ENCODE measurements around the gene GALNT2. TPM values are rescaled to one million over a fixed set of nuclear protein-coding genes. Genes with fewer than 3 reads are reported as not detected.

GALNT2 gene
- total and polyA plus RNA-seq, 2 of the 13 experiments (the other 11 are each of a cell fraction or from before 2014, with no cell fraction given) = 39.3 to 39.6 TPM

GRCh38 chr1:230120921-230121381 lies 53.9 kb downstream of the GALNT2 start (continued):
- TF ChIP-seq MIER3 (CRISPR knock-in tag; IDR thresholded peaks at IDR 0.05; ENCODE audit: borderline replicate concordance) (no peak; the same call in 1 of the 2 replicates), KLF13 (CRISPR knock-in tag; IDR thresholded peaks at IDR 0.05) (no peak), FIP1L1 (IDR thresholded peaks at IDR 0.05; ENCODE audit: borderline replicate concordance, insufficient read depth, low read depth, low read length) (no peak), HNF4A (CRISPR knock-in tag; IDR thresholded peaks at IDR 0.05) (peak; percentile 48; the same call in 1 of the 2 replicates), KLF11 (CRISPR knock-in tag; IDR thresholded peaks at IDR 0.05) (no peak), ZNF510 (CRISPR knock-in tag; IDR thresholded peaks at IDR 0.05; ENCODE audit: low read depth) (no peak), EP300 (IDR thresholded peaks at IDR 0.05; ENCODE audit: low read depth in 2 of 2, low read length in 2 of 2) (0 out of 4 replicates have a peak, but pooled peaks of 1 of the 2 experiments have one; percentile 13), EP300 (CRISPR knock-in tag; IDR thresholded peaks at IDR 0.05; ENCODE audit: borderline replicate concordance) (no peak), BCL3 (CRISPR knock-in tag; IDR thresholded peaks at IDR 0.05) (no peak), SP4 (CRISPR knock-in tag; IDR thresholded peaks at IDR 0.05) (no peak), GABPB1 (CRISPR knock-in tag; IDR thresholded peaks at IDR 0.05) (peak; percentile 27; the same call in 1 of the 2 replicates), BRD4 (CRISPR knock-in tag; IDR thresholded peaks at IDR 0.05) (no peak), KIAA2018 (CRISPR knock-in tag; IDR thresholded peaks at IDR 0.05; ENCODE audit: borderline replicate concordance) (no peak), U2AF1 (optimal IDR thresholded peaks at IDR 0.05; ENCODE audit: low read depth, low read length) (no peak), DMTF1 (CRISPR knock-in tag; IDR thresholded peaks at IDR 0.05) (no peak), NFIB (CRISPR knock-in tag; IDR thresholded peaks at IDR 0.05; ENCODE audit: borderline replicate concordance) (no peak), SALL2 (CRISPR knock-in tag; IDR thresholded peaks at IDR 0.05) (no peak)

Measured in HepG2 (cell line).